GM13976 (cell line): ENCODE results near the gene GLI3.

Source experiments
- DNase-seq: peaks from one replicate; pipeline ENCODE4 v3.0.0; 2012; ENCODE audit warnings: low spot score
- in situ Hi-C: fragments of 300-500 bp; cut with MboI; formaldehyde crosslinking; loops from one replicate; pipeline ENCODE4 v1.12.0; 2022; ENCODE audit warnings: low sequenced_read_pairs, mixed read lengths, inconsistent platforms; ENCODE audit not compliant: unreplicated experiment
- TF ChIP-seq, protein P1 (sequence below): IDR thresholded peaks from 2 replicates; pipeline ENCODE4 v1.5.1; 2012; ENCODE audit warnings: borderline replicate concordance, mild to moderate bottlenecking; ENCODE audit not compliant: insufficient read depth; ENCODE audit errors: extremely low read depth, missing control alignments, control extremely low read depth

GLI3 gene

DNA sequence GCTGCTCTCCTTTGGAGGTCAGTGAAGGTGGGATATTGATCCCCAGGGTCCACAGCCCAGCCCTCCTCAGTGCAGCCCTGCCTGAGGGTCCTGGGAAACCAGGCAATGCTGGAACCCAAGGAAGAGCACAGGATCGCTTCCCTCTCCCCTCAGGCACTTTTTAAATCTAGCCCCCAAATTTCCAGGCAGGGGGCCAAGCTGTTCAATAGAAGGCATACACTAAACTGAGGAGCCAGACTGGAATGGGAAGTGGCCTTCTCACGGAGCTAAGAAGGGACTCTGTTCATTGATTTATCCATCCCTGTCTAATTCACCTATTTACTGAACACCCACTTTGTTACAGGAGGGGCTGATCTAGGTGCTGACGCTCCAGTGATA lies 60.3 kb downstream of the GLI3 start:
- TF ChIP-seq, protein P1, sequence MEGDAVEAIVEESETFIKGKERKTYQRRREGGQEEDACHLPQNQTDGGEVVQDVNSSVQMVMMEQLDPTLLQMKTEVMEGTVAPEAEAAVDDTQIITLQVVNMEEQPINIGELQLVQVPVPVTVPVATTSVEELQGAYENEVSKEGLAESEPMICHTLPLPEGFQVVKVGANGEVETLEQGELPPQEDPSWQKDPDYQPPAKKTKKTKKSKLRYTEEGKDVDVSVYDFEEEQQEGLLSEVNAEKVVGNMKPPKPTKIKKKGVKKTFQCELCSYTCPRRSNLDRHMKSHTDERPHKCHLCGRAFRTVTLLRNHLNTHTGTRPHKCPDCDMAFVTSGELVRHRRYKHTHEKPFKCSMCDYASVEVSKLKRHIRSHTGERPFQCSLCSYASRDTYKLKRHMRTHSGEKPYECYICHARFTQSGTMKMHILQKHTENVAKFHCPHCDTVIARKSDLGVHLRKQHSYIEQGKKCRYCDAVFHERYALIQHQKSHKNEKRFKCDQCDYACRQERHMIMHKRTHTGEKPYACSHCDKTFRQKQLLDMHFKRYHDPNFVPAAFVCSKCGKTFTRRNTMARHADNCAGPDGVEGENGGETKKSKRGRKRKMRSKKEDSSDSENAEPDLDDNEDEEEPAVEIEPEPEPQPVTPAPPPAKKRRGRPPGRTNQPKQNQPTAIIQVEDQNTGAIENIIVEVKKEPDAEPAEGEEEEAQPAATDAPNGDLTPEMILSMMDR, result no peak
- no peak for DNase-seq
- in situ Hi-C loops, result no loop called here

DNA sequence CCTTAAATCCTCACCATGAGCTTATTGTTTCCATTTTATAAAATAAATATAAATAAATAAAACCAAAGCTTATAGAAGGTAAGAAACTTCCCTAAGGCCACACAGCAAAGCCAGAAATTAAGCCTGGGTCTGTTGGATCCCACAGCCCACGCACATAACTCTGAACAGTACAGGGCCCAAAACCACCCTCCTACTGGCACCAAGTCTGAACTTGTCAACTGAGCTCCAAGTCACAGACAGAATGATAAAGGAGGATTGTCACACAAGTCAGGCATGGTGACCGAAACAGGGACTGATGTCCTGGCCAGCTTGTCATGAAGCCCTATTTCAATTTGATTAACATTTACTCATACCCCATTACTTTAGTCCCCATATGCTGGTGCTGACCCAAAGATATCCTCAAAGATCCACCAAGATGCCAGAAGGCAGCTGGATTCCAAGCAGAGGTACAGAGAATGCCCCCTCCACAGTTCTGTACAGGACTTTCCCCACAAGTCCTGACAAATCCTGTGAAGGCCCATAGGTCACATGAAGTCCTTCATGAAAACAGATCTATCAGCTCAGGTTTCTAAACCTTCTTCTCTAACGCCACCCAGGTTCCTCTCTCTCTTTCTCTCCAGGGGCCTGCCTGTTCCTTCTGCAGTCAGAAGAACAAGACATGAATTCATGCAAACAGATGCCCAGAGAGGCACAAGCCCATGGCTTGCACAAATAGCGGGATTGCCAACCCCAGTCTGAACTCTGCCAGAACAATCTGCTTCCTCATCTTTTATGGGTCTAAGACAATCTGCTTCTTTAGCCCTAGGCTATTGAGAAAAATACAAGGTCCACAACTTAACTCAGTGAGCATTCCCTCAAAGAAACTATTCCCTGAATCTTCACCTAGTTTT lies 60.9 kb downstream of the GLI3 start:
- in situ Hi-C loops, result no loop called here
- no peak for DNase-seq
- TF ChIP-seq, protein P1, result no peak

DNA sequence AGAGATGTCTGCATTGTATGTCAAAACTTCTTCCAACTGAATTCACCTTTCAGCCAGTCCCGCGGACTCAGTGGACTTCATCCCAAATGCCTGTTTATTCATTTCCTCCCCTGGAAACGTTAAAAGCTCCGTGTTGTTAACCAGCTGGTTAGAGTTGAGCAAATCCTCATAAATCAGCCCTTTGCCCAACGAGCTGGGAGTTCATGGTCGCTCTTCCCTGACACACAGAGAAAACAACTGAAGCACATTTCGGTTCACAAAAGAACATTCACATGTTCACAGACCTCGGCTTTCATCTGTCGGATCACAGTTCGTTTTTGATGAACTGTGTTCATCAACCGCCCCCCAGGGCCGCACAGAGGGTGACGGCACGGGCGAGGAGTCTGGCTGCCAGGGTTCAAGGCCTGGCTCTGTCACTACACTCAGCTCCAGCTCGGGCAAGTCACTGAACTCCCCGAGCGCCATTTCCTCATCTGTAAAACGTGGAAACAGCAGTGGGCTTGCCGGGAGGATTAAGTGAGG lies 62.6 kb downstream of the GLI3 start:
- in situ Hi-C loops, result no loop called here
- TF ChIP-seq, protein P1, result no peak
- DNase-seq, result no peak

DNA sequence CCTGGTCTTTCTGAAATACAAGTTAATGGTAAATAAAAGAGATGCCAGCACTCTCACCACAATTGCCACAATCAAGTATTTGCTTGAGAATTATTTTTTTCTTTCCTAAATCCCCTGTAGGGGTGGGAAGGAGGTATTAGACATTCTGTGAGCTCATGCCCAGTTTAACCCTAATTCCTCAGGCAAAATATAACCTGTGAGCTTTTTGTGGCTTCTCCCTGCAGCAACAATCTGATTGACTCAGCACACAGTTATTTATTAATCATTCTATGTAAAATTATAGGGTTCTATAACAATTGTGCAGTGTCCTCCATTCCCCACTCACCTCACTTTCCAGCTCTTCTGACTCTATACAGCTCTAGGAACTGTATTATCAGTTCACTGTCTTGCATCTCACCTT lies 66.3 kb downstream of the GLI3 start:
- DNase-seq, result no peak
- TF ChIP-seq, protein P1, result no peak
- in situ Hi-C loops, result no loop called here

DNA sequence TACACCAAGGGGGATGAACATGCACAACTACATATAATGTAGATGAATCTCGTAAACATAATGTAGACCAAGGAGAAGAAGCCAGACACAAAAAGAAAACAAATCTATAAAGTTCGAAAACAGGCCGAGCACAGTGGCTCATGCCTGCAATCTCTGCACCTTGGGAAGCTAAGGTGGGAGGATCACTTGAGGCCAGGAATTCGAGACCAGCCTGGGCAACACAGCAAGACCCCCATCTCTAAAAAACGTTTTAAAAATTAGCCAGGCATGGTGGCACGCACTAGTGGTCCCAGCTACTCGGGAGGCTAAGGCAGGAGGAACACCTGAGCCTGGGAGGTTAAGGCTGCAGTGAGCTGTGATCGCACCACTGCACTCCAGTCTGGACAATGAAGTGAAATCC lies 68.5 kb downstream of the GLI3 start:
- in situ Hi-C loops, result no loop called here
- TF ChIP-seq, protein P1, result no peak
- no peak for DNase-seq

DNA sequence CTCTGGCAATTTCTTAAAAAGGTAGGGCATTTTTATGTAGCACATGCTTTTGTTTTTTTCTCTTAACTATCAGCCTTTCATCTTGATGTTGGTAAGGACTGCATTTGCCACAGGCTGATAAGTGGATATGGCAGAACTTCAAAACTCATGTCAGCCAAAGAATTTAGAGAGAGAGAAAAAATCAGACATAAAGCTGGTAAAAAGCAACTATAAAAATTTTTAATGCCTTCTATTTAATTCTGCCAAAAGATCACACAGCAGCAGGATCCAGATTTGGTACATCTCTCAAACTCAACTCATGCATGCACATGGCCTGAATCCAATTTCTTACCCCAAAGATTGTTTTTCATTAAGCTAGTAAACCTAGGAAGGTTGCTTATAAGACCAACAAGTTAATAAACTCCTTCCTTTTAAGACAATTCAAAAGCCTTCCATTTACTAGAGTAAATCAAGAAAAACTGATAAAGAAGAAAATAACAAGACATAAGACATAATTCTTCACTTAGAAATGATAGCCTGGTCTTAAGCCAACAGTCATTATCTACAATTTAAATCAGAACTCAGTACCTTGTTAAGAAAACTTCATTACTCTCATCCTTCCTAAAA lies 69.3 kb downstream of the GLI3 start:
- in situ Hi-C loops, result no loop called here
- TF ChIP-seq, protein P1, result no peak

More for the DNA sequence above, 69.3 kb downstream of the GLI3 start:
- DNase-seq, result no peak
